ENCODE data around the gene SMC1B. TPM values are rescaled to one million over a fixed set of nuclear protein-coding genes. Genes with fewer than 3 reads are reported as not detected.

The SMC1B gene
- total RNA-seq, 1 experiment from 2014 or later = 0.31 TPM

DNA sequence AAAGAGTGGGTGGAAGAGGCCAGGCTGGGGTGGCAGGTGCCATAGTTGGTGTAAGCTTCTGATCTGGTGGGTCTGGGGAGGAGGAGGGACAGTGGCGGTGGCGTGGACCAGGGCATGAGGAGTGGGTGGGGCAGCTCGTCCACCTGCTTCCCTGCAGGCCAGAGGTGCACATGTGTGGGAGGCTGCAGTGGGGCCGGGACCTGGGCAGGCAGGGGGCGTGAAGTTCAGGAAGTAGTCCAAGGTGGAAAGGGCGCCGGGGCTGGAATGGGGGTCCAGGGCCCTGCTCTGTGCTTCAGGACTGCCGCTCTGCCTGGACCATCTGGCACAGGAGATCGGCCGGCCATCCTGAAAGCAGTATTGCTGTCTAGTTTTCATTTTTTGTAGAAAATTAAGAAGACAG, 16.0 kb upstream of the SMC1B start:
- TF ChIP-seq, protein P1, sequence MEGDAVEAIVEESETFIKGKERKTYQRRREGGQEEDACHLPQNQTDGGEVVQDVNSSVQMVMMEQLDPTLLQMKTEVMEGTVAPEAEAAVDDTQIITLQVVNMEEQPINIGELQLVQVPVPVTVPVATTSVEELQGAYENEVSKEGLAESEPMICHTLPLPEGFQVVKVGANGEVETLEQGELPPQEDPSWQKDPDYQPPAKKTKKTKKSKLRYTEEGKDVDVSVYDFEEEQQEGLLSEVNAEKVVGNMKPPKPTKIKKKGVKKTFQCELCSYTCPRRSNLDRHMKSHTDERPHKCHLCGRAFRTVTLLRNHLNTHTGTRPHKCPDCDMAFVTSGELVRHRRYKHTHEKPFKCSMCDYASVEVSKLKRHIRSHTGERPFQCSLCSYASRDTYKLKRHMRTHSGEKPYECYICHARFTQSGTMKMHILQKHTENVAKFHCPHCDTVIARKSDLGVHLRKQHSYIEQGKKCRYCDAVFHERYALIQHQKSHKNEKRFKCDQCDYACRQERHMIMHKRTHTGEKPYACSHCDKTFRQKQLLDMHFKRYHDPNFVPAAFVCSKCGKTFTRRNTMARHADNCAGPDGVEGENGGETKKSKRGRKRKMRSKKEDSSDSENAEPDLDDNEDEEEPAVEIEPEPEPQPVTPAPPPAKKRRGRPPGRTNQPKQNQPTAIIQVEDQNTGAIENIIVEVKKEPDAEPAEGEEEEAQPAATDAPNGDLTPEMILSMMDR (conservative IDR thresholded peaks at IDR 0.05) = no peak
- TF ChIP-seq EZH2 (IDR thresholded peaks at IDR 0.05; ENCODE audit: low read depth) = no peak
- intact Hi-C loops (cut with micrococcal nuclease; ENCODE audit: unreplicated experiment) = no loop called here
- Histone ChIP-seq H3K36me3 (ENCODE audit: low read depth) (no peaks in the 10 kb centered on the region), H3K27me3 (ENCODE audit: insufficient read depth, low read depth) (no peaks in the 10 kb centered on the region), H3K4me1 (replicated peaks; ENCODE audit: insufficient read depth) (peaks cover 14% of the 10 kb centered on the region), H3F3A (ENCODE audit: insufficient read depth, low read depth) (peaks cover 8% of the 10 kb centered on the region), H4K20me1 (ENCODE audit: insufficient read depth) (no peaks in the 10 kb centered on the region), H3K4me2 (no peak overlapping the region), H3K79me2 (ENCODE audit: low read depth) (no peaks in the 10 kb centered on the region), H3K9me3 (ENCODE audit: insufficient read depth, low read depth) (no peaks in the 10 kb centered on the region), H3K27ac (no peak overlapping the region), H2AFZ (no peak overlapping the region), H3K9me2 (ENCODE audit: insufficient read depth) (no peaks in the 10 kb centered on the region), H3K4me3 (no peak overlapping the region)
- DNase-seq = no peak
- ChIA-PET CTCF (no interaction called here), POLR2A (ENCODE audit: unreplicated experiment) (interaction anchor here (0.6 kb wide), 1 partner anchor 54 kb away, joined by 7 read pairs; no protein-coding TSS in a partner anchor)
- no TSS peak for BruUV-seq (replicated peaks)

DNA sequence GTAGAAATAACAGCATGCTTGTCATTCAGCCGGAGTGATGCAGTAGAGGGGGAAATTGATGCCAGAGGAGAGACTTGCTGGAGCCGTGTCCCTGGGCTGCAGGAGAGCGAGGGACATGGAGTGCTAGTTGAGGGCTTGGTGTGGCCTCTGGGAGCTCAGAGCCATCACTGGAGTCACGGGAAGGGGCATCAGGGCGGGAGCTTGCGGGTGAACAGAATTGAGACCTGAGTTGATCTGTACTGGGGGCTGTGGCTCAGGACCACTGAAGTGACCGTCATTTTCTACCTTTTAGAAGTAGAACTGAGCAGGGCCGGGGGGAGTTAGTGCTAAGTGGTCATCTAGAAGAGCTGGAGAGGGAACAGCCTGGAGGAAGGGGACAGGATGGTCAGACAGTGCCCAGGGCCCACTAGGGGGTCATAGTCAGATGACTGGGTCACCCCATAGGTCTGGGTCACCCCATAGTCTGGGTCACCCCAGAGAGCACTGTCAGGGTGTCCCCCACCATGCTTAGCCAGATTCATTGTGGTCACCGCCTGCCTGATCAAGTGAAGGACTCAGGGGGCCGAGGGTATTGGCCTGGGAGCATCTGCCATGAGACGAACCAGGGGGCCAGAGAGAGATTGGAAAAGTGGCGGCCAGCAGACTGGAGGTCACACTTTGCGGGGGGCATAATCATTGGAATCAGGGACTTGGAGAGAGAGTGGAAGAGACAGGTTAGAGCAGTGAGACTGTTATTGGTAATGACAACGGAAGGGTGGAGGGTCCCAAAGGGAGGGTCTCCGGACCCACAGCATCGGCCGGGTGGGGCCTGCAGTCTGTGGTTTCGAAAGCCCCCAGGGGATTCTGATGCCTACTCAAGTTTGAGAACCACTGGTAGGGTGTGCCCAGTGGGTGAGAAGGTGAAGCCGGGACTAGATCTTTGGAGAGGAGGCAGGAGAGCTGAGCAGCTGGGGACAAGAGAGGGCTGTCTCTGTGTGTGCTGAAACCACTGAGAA, 15.3 kb upstream of the SMC1B start:
- ChIA-PET CTCF (no interaction called here), POLR2A (ENCODE audit: unreplicated experiment) (interaction anchor here (0.6 kb wide), 1 partner anchor 53 kb away, joined by 7 read pairs; no protein-coding TSS in a partner anchor)
- H3K9me2 ChIP-seq (ENCODE audit: insufficient read depth) = no peaks in the 10 kb centered on the region
- no peaks in the 10 kb centered on the region for H3K9me3 ChIP-seq (ENCODE audit: insufficient read depth, low read depth)
- H3K27me3 ChIP-seq (ENCODE audit: insufficient read depth, low read depth) = no peaks in the 10 kb centered on the region
- H3K4me2 ChIP-seq = no peak overlapping the region
- no peak overlapping the region for H3K27ac ChIP-seq
- H3K4me1 ChIP-seq (replicated peaks; ENCODE audit: insufficient read depth) = peaks cover 21% of the 10 kb centered on the region
- H3K4me3 ChIP-seq = no peak overlapping the region
- TF ChIP-seq EZH2 (IDR thresholded peaks at IDR 0.05; ENCODE audit: low read depth) = no peak
- TF ChIP-seq, protein P1 (conservative IDR thresholded peaks at IDR 0.05) = no peak
- no peaks in the 10 kb centered on the region for H4K20me1 ChIP-seq (ENCODE audit: insufficient read depth)
- peaks cover 16% of the 10 kb centered on the region for H3F3A ChIP-seq (ENCODE audit: insufficient read depth, low read depth)
- intact Hi-C loops (cut with micrococcal nuclease; ENCODE audit: unreplicated experiment) = no loop called here
- BruUV-seq (replicated peaks) = no TSS peak
- H3K79me2 ChIP-seq (ENCODE audit: low read depth) = no peaks in the 10 kb centered on the region
- no peaks in the 10 kb centered on the region for H3K36me3 ChIP-seq (ENCODE audit: low read depth)
- no peak for DNase-seq
- no peak overlapping the region for H2AFZ ChIP-seq

DNA sequence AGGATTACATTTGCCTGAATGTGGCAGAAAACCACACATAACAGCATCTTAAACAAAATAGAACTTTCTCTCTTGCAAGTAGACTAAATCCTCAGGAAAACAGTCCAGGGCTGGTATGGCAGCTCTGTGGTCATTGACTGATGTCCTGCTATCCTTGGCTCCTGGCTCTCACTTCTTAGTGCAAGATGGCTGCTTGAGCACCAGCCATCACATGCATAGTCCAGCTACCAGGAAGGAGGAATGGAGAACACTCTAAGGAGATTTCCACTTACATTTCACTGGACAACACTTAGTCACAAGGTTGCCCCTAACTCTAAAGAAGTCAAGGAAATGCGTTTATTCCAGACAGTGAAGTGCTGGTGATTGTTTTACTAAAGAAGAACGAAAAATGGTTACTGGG, 13.7 kb upstream of the SMC1B start:
- Histone ChIP-seq H3K27ac (no peak overlapping the region), H3K27me3 (ENCODE audit: insufficient read depth, low read depth) (no peaks in the 10 kb centered on the region), H3K9me3 (ENCODE audit: insufficient read depth, low read depth) (no peaks in the 10 kb centered on the region), H3K4me1 (replicated peaks; ENCODE audit: insufficient read depth) (peaks cover 26% of the 10 kb centered on the region), H3K4me3 (no peak overlapping the region), H3K79me2 (ENCODE audit: low read depth) (no peaks in the 10 kb centered on the region), H4K20me1 (ENCODE audit: insufficient read depth) (no peaks in the 10 kb centered on the region), H3K4me2 (no peak overlapping the region), H3F3A (ENCODE audit: insufficient read depth, low read depth) (peaks cover 24% of the 10 kb centered on the region), H2AFZ (no peak overlapping the region), H3K36me3 (ENCODE audit: low read depth) (no peaks in the 10 kb centered on the region), H3K9me2 (ENCODE audit: insufficient read depth) (no peaks in the 10 kb centered on the region)
- CTCF ChIA-PET = no interaction called here
- no TSS peak for BruUV-seq (replicated peaks)
- intact Hi-C loops (cut with micrococcal nuclease; ENCODE audit: unreplicated experiment) = no loop called here
- POLR2A ChIA-PET (ENCODE audit: unreplicated experiment) = no interaction called here
- no peak for TF ChIP-seq EZH2 (IDR thresholded peaks at IDR 0.05; ENCODE audit: low read depth)
- TF ChIP-seq, protein P1 (conservative IDR thresholded peaks at IDR 0.05) = no peak
- DNase-seq = no peak
